Stomach (tissue), 4 donors: ENCODE measurements around the gene NAALADL2.

Experiments used
- EP300 ChIP-seq: sonication (generic); formaldehyde crosslinking; IDR thresholded peaks from one replicate; pipeline ENCODE4 v1.6.1; 2017; ENCODE audit warnings: antibody characterized with exemption
- POLR2A ChIP-seq, 4 donors: fragments of 450-650 bp; IDR thresholded peaks; one replicate each; pipeline ENCODE4 v1.6.1; 2016; ENCODE audit warnings: antibody characterized with exemption in 4 of 4, control low read depth in 2 of 4, mild to moderate bottlenecking in 1 of 4, moderate library complexity in 1 of 4
- POLR2AphosphoS5 ChIP-seq, 3 donors: sonication (generic); formaldehyde crosslinking; IDR thresholded peaks; one replicate each; pipeline ENCODE4 v1.6.1; 2016; ENCODE audit warnings: antibody characterized with exemption in 3 of 3
- TF ChIP-seq, protein P1 (sequence below), 7 experiments: fragments of 450-650 bp in 4 of 7; fragments of 200-600 bp in 3 of 7; sonication (generic) in 3 of 7; IDR thresholded peaks; one replicate each; pipeline ENCODE4 v1.5.1; 2016 to 2019; ENCODE audit warnings: antibody characterized with exemption in 7 of 7, control low read depth in 2 of 7, mild to moderate bottlenecking in 1 of 7

DNA sequence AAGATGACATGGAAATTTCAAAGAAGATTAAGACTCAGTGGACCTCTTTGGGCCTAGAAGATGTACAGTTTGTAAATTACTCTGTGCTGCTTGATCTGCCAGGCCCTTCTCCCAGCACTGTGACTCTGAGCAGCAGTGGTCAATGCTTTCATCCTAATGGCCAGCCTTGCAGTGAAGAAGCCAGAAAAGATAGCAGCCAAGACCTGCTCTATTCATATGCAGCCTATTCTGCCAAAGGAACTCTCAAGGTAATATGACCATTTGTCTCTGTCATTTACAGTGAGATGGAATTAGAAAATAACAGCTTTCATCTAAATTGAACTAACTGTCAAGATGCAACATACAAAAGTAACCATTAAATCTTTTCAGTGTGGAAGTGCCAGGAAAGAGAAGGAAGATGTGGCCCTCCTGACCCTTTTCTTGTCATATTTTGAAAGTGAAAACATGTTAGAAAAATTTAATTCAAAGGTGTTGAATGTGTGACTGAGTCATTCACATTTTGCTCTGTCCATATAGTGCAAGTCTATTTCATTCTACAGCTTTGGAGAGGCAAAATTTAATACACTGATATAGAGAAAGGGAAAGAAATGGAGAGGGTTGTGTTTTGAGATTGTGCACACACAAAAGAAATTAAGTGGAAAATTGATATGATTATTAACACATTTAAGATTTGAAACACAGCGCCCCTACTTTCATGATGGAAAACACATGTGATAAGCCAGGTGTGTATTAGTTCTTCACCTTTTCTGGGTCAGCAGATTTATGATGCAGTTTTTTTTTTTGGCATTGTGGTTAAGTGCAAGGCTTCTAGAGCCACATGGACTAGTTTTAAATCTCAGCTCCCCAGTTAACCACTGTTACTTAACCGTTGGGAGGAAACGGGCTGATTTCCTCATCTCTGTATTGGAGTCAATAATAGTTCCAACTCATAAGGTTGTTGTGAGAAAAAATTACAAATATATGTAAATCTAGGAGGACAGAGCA is 375.1 kb downstream of the NAALADL2 start:
- TF ChIP-seq, protein P1, sequence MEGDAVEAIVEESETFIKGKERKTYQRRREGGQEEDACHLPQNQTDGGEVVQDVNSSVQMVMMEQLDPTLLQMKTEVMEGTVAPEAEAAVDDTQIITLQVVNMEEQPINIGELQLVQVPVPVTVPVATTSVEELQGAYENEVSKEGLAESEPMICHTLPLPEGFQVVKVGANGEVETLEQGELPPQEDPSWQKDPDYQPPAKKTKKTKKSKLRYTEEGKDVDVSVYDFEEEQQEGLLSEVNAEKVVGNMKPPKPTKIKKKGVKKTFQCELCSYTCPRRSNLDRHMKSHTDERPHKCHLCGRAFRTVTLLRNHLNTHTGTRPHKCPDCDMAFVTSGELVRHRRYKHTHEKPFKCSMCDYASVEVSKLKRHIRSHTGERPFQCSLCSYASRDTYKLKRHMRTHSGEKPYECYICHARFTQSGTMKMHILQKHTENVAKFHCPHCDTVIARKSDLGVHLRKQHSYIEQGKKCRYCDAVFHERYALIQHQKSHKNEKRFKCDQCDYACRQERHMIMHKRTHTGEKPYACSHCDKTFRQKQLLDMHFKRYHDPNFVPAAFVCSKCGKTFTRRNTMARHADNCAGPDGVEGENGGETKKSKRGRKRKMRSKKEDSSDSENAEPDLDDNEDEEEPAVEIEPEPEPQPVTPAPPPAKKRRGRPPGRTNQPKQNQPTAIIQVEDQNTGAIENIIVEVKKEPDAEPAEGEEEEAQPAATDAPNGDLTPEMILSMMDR (IDR thresholded peaks at IDR 0.05): no peak
- no peak for TF ChIP-seq EP300
- no peak for TF ChIP-seq POLR2AphosphoS5 (IDR thresholded peaks at IDR 0.05)
- no peak for TF ChIP-seq POLR2A (IDR thresholded peaks at IDR 0.05)
